ENCODE data around the gene FIGN.
A peak's percentile ranks its signal among the peaks of the same experiment; 100 is the strongest.

FIGN gene

DNA sequence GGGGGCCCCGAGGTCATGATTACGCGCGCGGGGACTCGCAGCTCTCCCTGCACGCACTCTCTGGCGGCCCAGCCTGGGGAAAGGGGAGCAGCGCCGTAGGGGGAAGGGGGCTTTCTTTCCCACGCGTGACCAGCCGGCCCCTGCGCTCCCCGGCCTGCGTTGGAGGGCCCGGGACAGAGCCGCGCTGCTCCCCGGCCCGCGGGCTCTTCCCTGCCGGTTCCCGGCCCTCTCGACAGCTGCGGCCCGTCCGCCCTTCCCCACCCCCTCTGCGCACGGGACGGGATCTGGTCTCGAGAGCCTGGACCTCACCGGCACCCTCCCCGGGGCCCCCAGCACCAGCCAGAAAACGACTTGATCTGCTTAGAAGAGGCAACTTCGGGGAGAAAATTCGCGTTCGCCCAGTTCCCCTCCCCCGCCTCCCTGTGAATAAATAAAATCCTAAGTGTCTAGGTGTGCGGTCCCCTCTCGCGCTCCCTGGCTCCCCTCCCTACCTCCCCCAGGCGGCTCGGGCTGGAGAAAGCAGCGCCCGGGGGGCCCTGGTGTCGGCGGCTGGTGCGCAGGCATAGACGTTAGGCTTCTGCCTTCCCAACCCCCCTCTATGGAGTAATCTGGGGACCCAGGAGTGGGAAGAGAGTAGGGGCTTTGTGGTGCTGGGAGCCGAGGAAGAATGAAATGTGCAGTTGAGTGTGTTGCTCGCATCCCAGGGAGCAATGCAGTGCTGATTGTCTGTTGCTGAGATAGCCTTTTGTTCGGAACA is 803 bp upstream of the FIGN start:
- DNase-seq = peak; percentile 77 to 84

DNA sequence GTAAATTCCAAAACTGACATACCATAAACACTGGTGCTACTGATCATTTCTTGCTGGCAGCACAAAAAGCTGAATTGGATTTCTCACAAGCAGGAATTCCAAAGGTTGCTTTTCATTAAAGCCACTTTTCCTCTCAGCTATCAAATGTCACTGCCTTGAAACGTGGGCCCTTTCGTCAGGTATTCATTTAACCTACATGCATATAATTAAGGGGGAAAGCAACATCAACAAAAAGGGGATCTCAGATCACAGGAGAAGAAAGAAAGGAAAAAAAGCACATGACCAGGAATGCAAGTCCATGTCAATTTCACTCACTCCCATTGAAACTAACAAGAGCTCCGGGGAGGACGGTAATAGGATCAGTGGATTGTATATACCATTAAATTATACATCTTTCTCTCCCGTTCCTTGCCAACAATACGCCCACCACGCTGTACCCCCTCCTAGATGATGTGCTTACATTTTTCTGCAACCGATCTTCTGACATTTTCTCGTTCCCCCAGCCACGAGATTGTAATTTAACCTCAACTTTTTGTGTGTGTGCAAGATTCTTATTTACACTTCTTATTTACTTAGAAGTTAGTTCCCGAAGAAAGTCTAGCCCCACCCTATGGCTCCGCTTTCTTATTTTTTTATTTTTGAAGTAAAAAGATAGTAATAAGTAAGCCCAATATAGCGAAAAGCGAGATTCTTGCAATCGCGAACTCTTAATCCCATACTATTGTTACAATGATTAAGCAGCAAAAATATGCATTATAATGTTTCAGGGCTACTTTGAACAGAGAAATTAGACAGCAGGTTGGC is 725 bp downstream of the FIGN start:
- DNase-seq = peak; percentile 37 to 71

DNA sequence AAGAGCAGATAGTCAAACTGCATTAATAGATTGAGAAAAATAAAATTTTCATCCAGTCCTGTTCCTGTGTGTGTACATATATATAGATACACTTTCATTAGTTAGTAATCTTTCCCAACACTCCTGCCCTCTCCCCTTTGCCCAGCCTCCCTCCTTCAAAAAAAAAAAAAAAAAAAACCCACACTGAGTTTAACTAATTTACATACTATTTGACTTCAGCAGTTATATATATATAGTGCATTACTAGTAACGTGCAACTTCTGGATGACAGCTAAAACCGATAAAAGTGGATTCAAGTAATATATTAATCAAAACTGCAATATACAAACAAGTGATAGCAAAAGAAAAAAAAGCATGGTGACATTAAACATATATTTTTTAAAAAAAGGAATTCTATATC is 1.4 kb downstream of the FIGN start:
- DNase-seq = no peak

DNA sequence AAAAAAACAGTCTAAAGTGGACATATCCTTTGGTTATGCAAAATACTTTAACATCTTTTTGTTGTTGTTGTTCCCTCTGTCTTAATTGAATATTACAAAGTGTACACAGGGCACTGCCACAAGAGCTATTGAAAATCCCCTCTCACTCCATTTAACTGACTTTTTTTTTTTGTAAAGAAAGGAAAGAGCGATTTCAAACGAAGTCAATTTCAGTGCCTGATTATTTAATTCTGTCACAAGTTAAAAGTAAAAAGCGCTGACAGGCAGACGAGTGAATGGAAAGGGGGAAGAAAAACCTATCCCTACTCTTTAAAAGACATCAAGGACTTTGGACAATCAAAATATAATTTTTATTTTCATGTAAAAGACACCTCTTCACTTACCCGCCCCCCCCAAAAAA is 1.9 kb downstream of the FIGN start:
- DNase-seq = no peak

DNA sequence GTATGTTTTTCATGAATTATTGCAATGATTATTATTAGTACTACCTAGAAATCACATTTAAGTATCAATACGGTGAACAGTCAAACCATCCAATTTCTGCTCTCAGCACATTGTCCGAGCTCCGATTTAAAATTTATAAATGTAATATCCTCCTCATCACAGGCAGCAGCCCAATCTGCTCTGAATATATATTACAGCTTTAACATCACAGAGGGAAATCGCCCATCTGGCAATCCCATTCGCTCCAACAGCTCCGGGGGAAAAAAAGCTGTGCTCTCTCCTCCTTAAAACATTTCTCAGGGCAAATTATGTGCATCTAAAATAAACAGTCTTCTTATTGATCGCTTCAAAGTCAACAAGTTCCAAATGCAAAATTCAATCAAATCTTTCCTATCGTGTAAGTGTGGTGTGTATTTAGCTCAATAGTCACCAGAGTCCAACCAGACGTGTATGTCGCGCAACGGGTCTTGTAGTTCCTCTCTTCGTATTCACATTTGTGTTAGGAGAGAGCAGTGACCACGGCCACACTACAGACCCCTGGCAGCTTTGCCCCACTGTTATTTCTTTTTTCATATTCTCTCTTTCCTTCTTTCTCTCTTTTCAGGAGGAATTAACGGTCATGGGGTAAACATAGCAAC is 2.4 kb downstream of the FIGN start:
- DNase-seq = peak in 1 of 2 experiments; percentile 72

DNA sequence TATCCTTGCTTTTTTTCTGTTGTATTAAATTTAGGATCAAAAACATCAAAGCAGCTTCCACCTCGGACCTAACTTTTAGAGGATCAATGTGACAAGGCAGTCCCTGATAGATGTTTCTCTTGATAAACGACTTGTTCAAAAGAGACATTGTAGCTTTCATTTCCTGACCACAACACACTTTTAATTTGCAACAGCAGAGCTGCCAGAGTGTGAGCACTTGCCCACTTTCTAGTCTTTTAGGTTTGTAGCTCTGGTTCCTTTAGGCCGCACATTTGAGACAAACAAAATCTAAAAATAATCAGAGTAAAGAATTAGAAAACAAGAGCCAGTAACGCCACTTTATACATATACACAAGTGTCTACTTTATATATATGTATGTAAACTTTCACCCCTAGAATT is 3.1 kb downstream of the FIGN start:
- DNase-seq = peak in 1 of 2 experiments; percentile 46

DNA sequence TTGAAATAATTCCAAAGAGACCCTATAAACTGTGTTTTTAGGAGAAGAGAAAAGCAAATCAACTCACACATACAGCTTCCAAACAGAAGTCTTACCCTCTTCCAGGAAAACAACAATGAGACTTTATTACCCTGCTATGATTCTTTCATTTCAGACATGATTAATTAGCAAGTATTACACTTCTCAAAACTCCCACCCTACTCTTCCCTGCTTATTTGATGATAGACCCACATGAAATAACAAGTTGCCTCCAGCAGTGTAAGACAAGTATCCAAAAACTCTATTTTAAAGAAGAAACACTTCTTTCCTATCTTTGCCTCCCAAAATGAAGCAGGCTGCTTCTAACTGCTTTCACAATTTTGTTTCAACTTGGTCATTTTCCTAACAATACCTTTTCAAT is 4.1 kb downstream of the FIGN start:
- DNase-seq = peak in 1 of 2 experiments; percentile 48

DNA sequence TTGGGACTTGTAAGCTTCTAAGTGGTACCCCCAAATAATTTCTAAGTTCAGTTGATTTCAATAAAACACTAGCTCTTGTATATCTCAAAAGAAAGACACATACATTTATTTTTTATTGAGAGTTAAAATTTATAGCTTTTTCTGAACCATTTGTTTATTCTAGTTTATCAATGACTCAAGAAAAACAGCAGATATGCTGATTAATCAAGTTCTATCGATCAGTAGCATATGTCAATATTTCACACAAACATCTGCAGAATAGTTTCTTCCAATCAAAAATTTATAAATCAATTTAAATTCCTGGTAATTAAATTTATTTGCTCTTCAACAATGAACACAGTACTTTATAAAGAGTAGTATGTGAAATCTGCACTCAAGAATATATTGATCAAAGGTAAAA is 5.3 kb downstream of the FIGN start:
- no peak for DNase-seq

DNA sequence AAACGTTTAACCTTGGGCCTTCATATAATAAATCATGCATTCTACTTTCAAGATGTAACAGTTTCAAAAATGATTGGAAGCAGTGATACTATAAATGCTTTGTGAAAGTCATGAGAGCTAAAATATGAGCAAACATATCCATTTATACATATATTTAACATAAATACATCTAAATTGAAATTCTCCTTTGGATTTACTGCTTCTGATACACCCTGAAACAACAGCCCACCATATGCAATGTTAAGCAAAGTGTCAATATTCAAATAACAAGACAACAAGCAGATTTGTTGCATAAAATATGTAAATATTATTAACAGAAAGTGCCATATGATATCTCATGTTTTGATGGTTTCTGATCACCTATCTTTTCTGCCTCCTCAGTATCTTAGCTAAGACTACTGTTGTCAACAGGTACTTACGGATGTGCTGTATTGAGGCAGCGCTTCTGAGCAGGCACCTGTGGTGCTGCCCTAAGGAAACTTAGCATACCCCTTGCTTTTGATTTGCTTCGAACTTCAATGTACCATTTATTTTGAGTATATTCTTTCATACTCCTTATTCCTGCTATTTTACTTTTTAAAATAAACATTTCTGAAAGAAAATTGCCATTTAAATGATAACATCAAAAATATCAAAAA is 6.1 kb downstream of the FIGN start:
- DNase-seq = peak in 1 of 2 experiments; percentile 46

DNA sequence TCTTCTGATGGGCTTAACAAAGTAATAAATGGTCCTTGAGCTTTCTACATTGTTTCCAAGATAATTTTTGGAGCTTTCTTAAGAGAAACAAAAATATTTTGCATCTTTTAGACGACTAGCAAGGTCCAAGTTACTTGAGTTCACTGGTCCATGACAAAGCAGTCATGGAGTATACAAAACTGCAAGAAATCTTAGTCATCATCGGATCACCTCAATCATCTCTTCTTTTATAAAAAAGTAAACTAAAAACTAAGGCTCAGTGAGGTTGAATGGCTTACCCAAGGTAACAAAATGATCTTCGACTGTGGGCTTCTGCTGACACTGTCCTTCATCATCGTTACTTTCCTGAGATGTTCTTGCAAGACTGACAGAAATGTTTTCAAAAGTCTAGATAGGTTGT is 11.9 kb downstream of the FIGN start:
- DNase-seq = no peak

DNA sequence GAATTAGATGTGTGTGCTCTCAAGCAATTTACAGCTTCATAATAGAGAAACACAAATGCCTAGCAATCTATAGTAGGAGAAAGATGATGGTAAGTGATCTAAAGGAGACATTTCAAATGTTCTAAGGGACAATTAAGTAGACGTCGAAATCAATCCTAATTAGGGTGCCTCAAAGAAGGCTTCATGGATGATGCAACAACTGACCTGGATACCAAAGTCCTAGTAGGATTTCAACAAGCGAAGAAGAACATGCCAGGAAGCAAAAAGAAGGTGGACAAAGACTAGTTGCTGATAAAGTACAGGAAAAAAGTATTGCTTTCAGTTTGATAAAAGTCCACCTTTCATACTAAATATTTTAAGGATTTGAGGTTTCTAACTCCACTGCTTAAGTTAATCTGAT is 12.5 kb downstream of the FIGN start:
- DNase-seq = no peak

DNA sequence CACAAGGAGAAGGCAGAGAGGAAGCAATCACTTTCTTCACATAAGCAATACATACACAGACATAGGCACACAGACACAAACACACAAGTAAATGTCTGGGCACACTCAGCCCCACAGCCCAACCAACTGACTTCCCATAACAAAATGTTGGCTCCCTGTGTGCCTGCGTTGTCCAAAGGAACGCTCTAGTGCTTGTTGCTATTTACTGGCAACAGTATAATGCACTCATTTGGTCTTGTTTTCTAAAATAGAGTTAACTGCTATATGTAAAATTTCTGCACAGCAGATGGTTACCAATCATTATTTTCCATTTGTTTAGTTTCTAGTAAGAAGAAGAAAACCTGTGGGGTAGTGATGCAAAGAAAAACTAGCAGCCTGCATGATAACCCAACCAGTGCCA is 16.5 kb downstream of the FIGN start:
- DNase-seq = no peak

DNA sequence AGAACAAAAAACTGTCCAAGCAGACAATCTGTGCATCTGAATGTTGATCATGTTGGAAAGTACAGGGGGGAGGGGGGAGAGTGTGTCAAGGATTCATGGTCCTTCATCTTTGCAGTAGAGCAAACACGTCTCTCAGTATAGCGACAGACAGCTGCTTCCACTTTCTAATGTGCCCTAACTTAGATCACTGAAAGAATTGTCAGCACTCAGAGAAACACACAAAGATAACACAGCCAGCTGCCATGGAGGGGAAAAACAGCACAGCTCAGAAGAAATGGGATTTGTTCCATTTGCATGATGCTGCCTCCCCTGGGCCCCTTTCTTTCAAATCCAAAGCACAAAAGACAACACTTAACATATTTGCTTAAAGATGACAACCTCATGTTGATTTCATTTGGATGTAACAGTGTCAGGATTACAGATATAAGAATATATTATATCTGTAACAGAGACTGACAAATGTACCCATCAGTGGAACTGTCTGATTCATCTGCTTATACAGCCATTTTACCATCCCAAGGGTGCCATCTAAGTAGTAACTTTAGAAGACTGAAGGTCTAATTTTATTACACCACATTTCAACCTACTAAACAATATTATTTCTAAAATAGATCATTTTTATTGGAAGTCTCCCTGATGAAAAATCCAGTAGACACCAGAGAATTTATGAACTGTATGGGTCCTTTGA is 17.7 kb downstream of the FIGN start:
- peak in 1 of 2 experiments; percentile 73 for DNase-seq

DNA sequence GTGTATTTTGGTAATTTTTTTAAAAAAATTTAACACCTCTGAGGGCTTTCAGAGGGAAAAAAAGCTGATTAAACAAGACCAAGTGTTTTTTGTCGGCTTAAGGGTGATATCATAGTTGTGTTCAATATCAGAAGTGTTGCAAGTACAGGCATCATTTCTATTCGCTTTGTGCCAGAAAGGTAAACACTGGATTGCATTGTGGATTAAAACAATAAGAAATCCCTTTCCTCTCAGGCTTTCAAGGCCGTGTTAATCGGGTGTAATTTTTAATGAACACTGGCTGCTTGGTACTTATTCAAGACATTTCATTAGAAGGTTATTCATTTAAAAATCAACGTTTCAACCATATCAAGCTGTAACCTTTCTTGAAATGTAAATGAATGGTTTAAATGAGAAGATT is 18.3 kb downstream of the FIGN start:
- peak in 1 of 2 experiments; percentile 54 for DNase-seq

DNA sequence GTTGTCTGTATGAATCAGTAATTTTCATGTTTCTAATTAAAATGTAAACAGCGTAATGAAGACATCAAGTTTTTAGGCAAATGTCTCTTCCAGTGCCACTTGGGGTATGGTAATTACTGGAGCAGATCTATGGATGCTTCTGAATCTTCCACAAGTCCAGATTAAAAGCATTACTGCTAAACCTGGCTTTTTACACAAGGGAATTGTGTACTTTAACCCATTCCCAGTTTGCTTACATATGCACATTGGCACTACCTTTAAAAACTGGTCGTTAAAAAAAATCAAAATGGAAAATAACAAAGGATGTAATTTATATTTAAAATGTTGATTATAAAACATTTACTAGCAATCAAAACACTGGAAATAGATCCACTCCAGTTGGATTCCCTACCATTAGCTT is 19.7 kb downstream of the FIGN start:
- DNase-seq = peak in 1 of 2 experiments; percentile 25

DNA sequence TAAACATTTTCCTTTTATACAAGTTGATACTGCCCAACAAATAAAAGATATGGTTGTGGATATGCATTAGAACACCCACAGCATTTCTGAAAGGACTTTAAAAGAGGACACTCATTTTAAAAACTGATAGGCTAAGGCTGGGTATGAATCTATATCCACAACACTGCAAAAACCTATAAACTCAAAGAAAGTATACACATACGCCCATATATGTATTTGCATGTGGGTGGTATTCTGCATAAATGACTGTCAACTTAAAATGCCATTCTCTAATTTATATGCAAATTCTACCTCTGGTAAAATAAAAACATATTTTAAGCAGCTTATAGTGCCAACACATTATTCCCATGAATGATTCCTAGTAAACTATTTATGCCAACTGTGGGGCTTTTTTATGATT is 20.1 kb downstream of the FIGN start:
- no peak for DNase-seq

DNA sequence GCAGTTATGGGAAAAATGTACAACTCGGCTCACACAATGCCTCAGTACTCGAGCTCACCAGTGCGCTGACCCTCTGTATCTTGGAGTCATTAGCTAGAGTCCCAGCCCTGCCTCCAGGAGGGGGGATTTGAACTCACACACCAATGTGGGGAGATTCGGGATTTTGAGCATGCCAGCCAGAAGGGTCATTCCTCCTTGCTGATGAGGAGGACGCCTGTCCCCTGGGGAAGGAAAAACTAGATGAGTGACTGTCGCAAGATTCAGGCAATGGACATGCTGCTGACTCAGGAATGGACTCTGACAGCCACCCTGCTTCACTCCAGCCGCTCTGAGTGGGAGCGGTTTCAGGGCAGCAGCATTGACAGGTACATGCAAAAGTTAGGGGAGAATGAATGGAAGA is 20.6 kb downstream of the FIGN start:
- no peak for DNase-seq

DNA sequence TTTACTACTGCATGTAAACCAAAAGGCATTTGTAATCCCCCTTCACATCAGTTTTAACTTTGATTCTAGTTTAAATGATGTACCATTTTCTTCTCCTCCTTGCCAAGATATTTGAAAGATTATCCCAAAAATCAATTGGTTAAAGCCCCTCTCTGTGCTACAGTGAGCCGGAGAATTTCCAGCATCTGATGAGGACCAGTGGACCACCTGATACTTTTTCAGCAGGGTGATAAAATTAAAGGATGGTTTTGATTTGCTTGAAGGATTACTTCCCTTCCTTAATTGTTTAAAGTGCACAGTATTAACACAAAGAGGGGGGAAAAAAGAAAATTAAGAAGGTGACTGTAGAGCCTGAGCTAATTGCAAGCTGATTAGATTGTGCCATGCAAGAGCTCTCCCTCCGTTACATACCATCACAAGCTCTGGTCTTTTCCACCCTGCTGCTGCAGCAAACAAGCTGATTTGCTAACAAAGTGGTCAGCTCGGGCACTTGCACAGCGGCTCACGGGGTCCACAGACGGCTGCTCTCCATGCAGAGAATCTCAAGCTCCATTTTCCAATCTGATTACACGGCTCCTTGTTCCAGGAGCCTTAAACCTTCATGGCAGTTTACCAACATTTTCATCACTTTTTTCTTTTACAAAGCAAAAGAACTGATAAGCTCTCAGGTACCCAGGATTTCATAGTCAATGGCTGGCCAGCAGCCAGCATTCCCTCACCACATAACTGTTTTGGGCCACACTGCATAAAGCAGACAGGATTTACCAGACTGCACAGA is 22.1 kb downstream of the FIGN start:
- DNase-seq = no peak

DNA sequence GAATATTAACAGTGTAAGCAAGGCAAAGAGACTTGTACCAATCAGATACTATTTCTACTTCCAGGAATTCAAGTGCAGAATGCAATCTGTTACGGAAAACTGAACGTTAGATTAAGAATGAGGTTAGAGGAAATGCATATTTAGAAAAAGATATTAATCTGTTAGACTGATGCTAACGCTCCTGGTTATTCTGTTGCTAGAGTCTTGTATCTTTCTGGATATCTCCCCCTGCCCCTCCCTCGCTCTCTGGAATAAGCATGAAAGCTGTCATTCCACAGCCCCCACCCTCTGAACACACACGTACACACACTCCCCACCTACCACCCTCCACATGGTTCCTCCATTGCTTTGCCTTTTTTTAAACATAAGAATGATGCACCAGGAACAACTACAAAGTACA is 24.1 kb downstream of the FIGN start:
- DNase-seq = no peak

DNA sequence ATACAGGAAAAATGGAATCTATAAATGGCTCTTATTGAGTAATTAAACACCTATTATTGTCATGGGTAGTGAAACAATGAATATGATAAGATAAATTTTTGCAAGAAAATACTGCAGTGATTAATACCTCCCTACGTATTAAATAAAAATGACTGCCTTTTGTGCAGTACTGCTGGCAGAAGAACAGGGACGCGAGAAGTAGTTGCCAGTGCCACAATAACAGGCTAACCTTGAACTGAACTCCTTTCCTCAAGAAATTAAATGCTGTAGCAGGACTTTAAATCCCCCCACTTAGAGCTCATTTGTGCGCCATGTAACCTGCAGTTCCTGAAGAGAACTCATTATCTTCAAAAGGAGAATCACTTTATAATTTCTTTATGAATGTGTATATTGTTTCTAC is 24.6 kb downstream of the FIGN start:
- DNase-seq = no peak

DNA sequence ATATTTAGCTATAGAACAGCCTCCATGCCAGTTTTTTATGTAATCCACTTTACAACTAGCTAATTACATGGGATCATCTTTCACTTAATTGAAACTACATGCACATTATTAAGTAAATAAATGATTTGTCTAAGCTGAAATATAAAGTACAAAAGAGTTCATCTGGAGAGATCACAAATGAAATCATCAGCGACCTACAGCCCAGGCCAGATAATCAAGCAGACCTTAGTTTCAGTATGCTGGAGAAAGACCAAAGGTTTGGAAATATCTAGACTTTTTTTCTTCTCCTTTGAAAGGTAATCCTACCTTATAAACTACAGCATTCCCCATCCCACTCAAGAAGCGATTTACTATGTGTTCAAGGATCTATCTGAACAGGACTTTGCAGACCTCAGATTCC is 26.5 kb downstream of the FIGN start:
- DNase-seq = peak in 1 of 2 experiments; percentile 33

DNA sequence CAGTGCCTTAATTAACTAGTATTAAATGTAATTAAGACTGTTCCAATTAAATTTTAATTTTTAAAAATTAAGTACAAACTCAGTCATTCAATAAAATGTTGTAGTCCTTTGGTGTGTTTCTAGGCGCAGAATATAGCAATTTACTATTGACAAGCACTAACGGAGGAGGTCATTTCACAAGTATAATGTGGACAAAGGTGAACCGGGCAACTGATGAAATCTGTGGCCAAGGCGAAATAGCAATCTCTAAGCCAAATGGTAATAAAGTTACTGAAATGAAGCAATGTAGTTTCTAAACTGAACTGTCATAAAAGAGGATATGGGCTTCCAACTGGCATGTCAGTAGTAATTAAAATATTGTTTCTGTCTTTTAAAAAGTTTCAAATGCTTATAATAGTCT is 27.5 kb downstream of the FIGN start:
- no peak for DNase-seq
